CD4-positive, alpha-beta T cell treated with Interferon alpha-2 for 1 hour (primary cell): ENCODE measurements around the gene B4GALNT3.
"Not testable (repeated sequence)": the region's sequence is repeated elsewhere in the genome, so short reads cannot be mapped to it uniquely, and the experiment has no call there.

Experiments
- DNase-seq, 2 donors: peaks; one replicate each; pipeline ENCODE4 v3.0.0-alpha.2; 2020 to 2022

Gene B4GALNT3

DNA sequence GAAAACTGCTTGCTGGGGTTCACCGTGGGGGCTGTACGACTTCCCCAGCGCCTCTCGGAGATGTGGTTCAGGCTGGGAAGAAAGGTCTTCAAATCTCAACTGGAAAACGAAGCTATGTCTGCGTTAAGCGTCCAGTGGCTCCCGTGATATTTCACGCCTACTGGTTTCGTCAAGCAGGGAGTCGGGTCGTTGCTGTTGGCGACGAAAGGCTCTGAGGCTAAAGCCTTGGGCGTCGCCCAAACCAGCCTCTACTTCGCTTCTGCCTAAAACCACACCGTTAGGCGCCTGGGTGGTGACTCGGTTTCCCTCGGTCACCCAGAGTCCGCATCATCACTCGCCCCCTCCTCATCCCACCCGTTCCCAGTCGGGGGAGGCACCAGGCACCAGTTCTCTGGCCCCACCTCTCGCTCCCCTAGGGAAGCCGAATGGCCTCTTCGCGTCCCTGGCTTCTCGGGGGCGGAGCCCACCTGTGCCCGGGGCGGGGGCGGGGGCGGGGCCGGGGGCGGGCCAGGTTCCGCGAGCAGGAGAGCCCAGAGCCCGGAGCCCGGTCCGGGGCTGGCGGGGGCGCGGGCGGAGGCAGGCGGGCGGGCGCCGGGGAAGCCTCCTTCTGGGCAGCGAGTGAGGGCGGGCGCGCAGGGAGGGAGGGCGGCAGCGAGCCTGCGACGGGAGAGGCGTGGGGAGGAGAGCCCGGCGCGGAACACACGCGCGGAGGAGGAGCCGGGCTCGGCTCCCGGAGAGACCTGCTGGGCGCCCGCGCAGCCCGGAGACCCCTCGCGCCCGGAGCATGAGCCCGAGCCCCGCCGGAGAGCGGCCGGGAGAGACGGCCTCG, at the start of gene B4GALNT3:
B4GALNT3 (plus strand) TSS at position 510 of the 829 bp plus-strand sequence. CDS start 438 bp downstream, outside the sequence.
- DNase-seq = peak; percentile 11 to 65

DNA sequence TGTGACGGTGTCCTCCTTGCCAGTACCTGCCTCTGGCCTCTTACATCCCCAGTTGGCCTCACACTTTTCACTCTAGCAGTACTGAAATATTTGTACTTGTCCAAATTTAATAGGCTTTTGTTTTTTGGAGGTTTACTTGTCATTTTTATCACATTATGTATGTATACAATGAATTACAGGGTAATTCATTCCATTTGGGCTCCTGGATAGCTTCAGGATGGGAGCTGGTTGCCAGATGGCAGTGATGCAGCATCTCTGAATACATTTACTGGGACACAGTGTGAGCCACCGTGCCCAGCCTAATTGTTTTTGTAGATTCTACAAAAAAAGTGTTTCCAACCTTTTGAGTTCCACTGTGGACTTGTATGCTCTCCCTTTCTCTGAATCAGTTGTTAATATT, 44.9 kb upstream of the B4GALNT3 start:
- no peak for DNase-seq

DNA sequence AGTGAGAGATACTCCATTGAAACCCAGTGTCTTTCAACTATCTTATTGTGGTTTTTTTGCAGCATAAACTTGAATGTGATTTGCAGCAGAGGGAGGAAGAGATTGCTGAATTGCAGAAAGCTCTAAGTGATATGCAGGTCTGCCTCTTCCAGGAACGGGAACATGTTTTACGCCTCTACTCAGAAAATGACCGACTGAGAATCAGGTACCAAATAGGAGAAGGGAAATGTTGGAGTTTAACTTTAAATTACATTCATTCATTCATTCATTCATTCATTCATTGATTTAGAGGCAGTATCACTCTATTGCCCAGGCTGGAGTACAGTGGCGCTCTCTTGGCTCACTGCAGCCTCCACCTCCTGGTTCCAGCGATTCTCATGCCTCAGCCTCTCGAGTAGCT, 41.3 kb upstream of the B4GALNT3 start:
- DNase-seq = no peak

DNA sequence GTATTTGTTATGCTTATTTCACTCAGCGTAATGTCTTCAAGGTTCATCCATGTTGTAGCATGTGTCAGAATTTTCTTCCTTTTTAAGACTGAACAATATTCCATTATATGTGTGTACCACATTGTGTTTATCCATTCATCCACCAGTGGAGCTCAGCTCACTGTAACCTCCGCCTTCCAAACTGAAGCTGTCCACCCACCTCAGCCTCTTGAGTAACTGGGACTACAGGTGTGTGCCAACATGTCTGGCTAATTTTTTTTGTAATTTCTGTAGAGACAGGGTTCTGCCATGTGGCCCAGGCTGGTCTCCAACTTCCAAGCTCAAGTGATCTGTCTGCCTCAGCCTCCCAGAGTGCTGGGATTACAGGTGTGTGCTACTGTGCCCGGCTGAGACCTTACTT, 37.2 kb upstream of the B4GALNT3 start:
- DNase-seq = no peak

DNA sequence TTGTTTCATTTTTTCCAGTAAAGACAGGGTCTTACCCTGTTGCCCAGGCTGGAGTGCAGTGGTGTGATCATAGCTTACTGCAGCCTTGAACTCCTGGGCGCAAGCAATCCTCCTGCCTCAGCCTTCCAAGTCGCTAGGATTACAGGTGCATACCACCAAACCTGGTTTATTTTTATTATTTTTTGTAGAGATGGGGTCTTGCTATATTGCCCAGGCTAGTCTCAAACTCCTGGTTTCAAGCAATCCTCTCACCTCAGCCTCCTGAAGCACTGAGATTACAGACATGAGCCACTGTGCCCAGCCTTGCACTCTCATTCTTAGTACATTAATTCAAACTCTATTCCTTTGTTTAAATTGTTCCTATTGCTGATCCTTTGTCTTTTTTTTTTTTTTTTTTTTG, 24.0 kb upstream of the B4GALNT3 start:
- not testable (repeated sequence) for DNase-seq

DNA sequence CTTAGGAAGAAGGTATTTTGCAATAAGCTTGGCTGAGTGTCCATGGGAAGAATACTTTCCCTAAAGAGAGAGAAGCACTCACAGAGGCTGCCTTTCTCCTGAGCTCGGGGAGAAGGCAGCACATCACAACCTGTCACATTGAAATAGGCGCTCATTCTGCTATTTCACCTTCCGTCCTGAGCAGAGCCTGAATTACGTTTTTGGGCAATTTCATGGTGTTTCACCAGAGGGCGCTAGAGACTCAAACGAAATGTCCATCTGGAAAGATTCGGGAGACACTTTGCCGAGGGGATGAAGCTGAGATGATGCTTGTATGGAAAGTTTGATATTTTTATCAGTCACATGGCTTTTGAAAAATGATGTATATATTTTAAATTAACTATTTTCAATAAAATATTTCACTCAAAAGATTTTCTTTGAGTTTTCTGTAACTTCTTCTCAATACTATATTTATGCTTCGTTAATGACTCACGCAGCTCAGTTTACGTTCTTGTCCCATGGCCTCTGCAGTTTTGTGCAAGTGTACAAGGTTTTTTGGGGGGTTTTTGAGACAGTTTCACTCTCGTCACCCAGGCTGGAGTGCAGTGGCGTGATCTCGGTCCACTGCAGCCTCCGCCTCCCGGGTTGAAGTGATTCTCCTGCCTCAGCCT, 17.4 kb upstream of the B4GALNT3 start:
- peak; percentile 15 to 60 for DNase-seq

DNA sequence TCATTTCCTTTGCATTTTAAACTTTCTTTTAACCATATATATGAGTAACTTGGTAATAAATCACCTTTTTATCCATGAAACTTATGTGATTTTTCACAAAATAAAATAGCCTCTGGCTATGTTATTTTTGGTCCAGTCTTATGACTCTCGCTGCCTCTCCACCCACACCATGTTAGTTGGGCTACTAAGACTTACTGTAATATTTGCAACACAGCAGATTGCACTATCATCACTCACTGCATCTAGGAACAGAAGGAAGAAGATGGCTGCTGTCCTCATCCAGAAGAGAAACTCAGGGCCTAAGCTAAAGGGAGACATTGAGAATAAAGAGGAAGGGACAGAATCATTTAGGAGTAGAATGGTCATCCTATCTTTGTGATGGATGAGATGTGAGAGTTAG, 12.6 kb upstream of the B4GALNT3 start:
- DNase-seq = no peak

DNA sequence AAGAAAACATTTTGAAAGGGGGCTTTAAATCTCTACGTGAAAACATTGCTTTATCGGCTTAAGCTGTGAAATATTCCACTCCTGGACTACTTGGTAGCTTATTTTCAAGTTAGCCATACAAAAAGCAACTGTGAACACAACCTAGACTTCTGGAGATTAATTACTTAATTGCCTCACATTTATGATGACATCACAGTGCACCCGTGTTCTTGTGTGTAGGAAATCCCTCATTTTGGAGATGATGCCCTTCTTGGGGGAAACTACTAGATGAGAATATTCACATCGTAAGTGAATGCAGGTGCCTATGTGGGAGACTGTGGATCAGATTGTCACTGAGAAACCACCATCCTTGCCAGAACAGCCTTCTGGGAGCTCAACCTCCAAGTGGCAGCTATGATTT, 10.5 kb upstream of the B4GALNT3 start:
- DNase-seq = no peak

DNA sequence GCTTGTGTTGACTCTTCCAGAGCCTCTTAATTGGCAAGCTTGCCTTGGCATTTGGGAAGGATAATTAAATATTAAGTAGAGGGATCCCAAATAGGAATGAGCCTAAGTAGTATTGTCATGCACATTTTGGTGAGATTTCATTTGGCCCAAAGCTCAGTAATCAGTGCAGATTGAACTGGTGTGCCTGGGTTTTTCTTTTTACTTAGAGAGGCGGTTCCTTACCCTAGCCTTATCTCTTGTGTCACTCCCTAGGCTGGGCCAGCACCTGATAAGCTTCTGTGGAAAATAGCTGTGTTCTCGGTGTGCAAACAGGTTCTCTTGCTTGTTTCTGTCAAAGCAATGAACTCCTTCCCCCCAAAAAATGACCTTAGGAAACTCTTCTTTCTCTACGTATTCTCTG, 9.3 kb upstream of the B4GALNT3 start:
- DNase-seq = no peak

DNA sequence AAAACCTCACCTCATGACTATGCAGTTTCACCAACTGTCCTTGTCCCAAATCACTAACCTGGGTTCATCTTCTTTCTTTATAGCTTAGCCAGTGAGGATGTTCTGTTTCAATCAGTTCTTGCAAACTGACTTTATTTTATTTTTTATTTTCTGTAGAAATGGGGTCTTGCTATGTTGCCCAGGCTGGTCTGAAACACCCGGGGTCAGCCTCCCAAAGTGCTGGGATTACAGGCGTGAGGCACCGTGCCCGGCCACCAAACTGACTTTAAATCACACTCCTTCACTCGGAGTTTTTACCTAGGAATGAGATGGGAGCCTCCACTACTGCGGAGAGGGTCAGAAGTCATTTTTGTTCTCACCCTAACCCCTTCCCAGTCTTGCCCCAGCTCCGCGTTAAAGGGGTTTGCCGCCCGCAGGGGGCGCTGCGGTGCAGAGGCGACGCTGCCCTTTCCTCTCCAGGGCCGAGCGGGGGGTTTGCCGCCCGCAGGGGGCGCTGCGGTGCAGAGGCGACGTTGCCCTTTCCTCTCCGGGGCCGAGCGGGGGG, 7.0 kb upstream of the B4GALNT3 start:
- peak; percentile 18 to 65 for DNase-seq

DNA sequence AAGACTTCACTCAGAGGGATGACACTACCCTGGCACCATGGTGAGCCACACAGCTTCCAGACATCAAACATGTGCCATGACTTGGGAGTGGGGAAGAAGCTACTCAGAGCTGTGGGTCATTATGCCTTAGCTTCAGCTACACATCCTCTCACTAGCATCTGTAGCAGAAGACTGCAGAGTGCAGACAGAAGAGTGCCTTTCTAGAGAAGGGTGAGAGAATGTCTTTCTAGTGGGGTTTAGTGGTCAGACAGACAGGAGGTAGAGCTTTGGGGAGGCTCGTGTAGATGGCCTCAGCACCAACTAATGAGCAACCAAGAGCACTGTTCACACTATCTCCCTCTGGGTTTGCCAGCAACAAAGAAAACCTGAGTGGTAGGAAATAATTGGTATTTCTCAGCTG, 4.9 kb upstream of the B4GALNT3 start:
- no peak for DNase-seq

DNA sequence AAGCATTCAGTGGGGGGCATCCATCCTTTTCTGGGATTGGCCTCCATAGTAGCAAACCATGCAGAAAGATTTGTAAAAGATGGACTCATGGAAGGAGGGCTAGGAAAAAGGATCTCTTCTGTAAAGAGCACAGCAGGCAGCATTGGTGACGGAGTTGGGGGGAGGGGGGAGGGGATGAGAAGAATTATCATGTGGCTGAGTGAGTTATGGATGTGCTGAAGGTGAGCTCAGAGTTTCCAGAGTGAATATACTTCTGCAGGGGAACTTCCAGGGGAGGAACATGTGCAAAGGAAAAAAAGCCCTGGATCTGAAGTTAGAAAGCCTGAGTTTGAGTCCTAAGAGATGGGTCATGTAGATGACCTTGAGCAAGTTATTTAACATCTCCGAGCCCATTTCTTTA, 3.9 kb upstream of the B4GALNT3 start:
- DNase-seq = no peak

DNA sequence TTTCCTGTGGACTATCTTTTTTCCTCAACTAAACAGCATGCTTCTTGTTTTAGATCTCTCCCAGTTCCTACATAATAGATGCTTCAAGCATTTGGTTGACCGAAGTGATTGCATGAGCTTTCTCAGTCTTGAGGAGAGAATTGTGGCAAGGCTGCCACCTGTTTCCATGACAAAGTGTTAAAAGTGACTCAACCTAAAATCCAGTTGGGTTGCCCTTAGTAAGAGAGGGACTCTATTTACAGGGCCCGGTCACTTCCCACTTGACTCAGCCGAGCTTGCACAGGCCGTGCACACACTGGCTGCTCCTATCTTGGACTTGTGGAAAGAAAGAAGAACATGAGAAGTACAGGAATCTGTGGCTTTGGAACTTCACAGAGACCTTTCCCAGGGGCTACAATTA, 2.1 kb upstream of the B4GALNT3 start:
- no peak for DNase-seq

DNA sequence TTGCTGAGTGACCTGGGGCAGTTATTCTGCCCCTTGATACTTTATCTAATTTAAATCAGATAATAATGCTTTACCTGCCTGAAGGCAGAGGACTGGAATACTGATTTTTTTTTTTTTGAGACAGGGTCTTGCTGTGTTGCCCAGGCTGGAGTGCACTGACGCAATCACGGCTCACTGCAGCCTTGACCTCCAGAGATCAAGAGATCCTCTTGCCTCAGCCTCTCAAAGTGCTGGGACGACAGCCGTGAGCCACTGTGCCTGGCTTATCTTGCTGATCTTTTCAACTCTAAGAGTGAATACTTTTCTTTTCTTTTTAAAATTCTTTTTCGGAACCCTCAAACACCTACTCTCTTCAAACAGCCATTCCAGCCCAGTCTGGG, 699 bp upstream of the B4GALNT3 start:
- no peak for DNase-seq

DNA sequence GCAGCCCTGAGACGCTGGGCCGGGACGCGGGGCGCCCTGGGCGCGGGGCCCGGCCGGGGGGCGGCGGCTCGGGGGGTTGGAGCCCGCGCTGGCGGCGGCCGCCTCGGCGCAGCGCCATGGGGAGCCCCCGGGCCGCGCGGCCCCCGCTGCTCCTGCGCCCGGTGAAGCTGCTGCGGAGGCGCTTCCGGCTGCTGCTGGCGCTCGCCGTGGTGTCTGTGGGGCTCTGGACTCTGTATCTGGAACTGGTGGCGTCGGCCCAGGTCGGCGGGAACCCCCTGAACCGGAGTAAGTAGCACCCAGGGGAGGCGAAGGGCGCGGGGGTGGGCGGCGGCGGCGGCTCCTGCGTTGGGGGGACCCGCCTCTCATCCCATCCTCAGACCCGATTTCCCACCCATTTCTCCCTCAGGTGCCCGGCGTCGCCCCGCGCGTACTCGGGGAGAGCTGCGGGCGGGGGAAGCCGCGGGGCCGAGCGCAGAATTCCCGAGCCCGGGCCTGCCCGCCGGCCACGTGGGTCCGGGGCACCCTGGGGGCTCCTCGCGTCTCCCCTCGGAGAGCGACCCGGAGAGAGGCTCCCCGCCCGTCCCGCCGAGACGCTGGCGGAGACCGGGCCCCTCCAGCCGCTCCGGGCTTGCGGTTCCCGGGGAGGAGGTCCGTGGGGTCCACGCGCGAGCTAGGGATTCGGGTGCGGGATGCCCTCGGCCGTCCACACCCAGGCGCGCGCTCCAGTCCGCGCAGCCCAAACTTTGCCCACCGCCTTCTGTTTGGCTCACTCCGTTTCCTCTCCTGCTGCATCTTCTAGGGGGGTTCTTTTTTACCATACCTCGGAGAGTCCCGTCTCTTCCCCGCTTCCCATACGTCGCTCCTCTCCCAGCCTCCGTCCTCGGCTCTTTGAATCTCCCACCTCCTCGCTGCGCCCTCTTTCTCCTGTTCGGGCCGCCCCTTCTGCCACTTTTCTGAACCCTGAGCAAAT, 807 bp downstream of the B4GALNT3 start:
- DNase-seq = peak; percentile 19 to 49

DNA sequence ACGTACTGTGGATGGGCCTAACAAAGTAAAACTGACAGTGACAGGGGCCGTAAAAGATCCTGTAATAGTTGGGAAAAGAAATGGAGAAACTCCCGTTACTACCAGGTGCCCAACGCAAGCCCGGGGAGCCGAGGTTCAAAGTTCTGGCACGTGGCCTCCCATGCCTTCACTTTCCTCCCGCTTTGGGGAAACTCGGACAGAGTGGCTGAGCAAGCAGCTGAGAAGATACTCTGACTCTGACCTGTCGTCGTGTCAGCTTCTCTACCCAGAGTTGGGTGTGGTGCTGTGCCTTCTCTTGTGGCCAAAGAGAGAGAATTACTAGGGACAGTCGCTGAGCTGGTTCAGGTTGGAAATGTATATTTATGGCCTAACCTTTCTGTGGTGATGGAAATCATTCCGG, 1.7 kb downstream of the B4GALNT3 start:
- DNase-seq = no peak

DNA sequence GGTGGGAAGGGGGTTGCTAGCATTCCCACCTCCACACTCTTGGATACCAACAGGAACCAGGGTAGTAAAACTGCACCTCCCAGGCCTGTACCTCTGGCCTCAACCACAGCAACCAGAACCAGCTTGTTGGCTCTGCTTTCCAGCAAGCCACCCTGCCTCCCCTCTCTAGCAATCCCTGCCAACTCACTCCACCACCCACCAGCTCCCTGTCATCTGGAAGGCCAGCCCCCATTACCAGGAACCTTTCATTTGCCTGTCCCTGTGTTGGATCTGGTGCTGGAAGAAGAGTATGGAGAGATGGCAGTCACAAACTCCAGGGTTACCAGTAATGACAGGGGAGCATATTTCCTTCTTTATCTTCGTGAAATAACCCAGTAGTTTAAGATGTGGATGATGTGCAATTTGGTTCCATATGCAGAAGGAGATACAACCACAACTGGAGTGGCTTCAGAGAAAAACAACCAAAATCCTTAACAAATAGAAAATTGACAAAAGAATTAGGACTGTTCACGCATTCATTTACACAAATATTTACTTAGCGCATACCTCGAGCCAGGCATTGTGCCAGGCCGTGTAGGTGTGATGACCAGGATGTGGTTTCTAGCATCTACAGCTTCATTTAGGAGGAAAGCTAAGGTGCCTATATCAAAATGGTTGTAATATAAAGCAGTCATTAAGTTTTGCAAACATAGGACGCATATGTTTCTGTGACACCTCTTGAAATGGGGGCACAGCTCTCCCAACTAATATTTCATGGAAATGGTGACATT, 3.4 kb downstream of the B4GALNT3 start:
- peak in 1 of 2 donors; percentile 21 for DNase-seq

DNA sequence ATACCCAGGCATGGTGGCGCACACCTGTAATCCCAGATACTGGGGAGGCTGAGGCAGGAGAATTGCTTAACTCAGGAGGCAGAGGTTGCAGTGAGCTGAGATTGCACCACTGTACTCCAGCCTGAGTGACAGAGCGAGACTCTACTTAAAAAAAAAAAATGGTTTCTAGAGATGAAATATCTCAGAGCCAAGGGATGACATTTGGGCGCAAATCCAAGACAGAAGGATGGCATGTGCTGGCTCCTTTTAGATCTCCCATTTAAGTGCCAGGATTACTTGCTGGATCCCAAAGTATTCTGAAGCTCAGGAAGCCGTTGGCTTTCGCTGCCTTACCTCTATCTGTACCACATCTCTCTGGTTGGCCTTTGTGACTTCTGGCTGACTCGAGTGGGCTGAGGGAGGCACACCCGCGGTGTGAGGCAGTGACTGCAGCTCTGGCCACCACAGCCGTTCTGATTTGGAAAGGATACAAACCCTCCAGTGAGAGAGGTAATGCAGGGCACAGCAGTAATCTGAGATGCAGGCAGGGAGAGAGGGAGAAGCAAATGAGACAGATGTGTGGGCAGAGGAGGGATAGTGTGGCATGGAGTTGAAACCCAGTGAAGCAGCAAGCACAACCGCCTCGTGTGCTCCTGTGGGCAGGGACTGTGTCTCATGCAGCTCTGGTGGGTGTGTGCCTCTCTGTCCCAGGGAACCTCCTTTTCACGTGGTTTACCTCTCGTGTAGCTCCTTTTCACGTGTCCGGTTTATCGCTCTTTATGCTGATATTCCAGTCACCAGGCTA, 4.9 kb downstream of the B4GALNT3 start:
- no peak for DNase-seq

DNA sequence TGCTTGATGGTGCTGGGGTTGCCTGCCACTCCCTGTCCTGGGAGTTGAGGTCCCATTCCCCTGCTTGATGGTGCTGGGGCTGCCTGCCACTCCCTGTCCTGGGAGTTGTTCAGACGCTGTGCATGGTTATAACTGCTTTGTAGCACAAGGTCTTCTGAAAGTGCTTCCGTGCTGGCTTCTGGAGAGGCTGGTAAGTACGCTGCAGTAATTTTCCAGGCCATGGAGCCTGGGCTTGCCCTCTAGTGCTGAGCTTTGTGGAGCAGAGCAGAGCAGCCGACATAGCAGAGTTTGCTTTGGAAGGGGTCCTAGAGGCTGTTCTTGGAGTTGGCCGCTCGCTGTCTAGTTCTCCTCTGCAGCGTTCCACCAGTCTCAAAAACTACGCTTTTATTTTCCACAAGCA, 6.3 kb downstream of the B4GALNT3 start:
- DNase-seq = no peak

DNA sequence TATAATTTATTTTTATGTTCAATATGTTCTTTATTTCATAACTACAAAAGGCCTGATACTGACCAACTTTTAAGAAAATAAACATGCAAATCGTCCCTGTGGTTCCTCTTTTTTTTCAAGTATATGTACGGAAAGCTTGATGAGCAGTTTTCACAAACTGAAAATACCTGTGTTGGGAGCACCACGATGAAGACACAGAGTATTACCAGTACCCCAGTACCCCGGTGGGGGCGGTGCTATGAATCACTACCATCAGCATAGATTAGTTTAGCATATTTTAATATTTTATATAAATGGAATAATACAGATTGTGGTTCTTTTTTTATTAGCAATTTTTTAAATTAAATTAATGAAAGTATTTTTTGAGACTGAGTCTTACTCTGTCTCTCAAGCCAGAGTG, 7.0 kb downstream of the B4GALNT3 start:
- no peak for DNase-seq

DNA sequence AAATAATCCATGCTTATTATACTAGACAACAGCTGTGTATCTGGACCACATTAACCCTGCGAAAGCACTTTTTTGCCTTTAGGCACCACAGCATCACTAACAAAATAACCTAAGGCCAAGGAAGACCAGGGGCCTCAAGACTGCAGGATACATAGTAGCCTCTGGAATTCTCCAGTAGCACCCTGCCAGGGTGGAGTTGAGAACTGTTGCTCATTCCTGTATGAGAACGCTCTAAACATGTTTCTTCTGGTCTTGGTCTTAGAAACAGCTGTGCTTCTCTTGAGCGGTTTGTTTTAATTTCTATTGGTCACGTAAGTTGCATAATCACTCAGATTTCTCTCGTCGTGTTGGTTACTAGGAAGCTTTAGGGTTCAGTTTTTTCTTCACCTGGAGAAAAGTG, 7.9 kb downstream of the B4GALNT3 start:
- no peak for DNase-seq
